Caco-2 (cell line): ENCODE results near the gene ARF4. TPM values are rescaled to one million over a fixed set of nuclear protein-coding genes. Genes with fewer than 3 reads are reported as not detected.
A peak's percentile ranks its signal among the peaks of the same experiment; 100 is the strongest.

Experiments used
- BruUV-seq: library from RNA; stranded (reverse); fragments of 400-500 nt; replicated peaks from 2 replicates; lab custom pipeline; 2021; lab: Mats Ljungman, UMichigan
- CTCF ChIA-PET: fragments of 300-600 bp; sonication (Branson Sonifier 250); formaldehyde crosslinking; loops from one replicate; lab custom pipeline; 2022; ENCODE audit warnings: antibody characterized with exemption; lab: Charles Lee
- POLR2A ChIA-PET: fragments of 300-600 bp; sonication (Branson Sonifier 250); formaldehyde crosslinking; loops from one replicate; lab custom pipeline; 2022; ENCODE audit warnings: antibody characterized with exemption; lab: Charles Lee
- DNase-seq, 2 experiments: peaks; one replicate each; pipeline versions ENCODE4 v3.0.0 to v3.0.0-alpha.2; 2020 to 2022
- H3K27me3 ChIP-seq: replicated peaks from 2 replicates; pipeline ENCODE4 v1.6.0; 2011; ENCODE audit warnings: low read length; ENCODE audit not compliant: control insufficient read depth, insufficient read depth
- H3K36me3 ChIP-seq: 2 replicates; pipeline ENCODE4 v1.5.1; 2011; ENCODE audit warnings: low read length; ENCODE audit not compliant: control insufficient read depth, insufficient read depth
- H3K4me1 ChIP-seq: fragments of 250-450 bp; sonication (Bioruptor Pico); 2 replicates; pipeline ENCODE4 v1.5.1; 2020; ENCODE audit warnings: mild to moderate bottlenecking
- H3K4me3 ChIP-seq: 2 replicates; pipeline ENCODE4 v1.5.1; 2011; ENCODE audit warnings: low read depth, mild to moderate bottlenecking, control low read depth, low read length
- H3K9me3 ChIP-seq: fragments of 250-450 bp; sonication (Bioruptor Pico); 2 replicates; pipeline ENCODE4 v1.5.1; 2020; ENCODE audit warnings: mild to moderate bottlenecking, moderate library complexity
- H3K27ac Mint-ChIP-seq: one replicate; pipeline ENCODE4 v1.8.0; 2022; ENCODE audit warnings: mixed read lengths; ENCODE audit not compliant: unreplicated experiment
- H3K27me3 Mint-ChIP-seq: one replicate; pipeline ENCODE4 v1.8.0; 2022; ENCODE audit warnings: mixed read lengths; ENCODE audit not compliant: insufficient read depth, unreplicated experiment
- H3K36me3 Mint-ChIP-seq: one replicate; pipeline ENCODE4 v1.8.0; 2022; ENCODE audit warnings: mild to moderate bottlenecking, mixed read lengths; ENCODE audit not compliant: insufficient read depth, unreplicated experiment
- H3K4me1 Mint-ChIP-seq: one replicate; pipeline ENCODE4 v1.8.0; 2022; ENCODE audit warnings: low read depth, mixed read lengths; ENCODE audit not compliant: unreplicated experiment
- H3K4me3 Mint-ChIP-seq: one replicate; pipeline ENCODE4 v1.8.0; 2022; ENCODE audit warnings: mild to moderate bottlenecking, moderate library complexity, mixed read lengths; ENCODE audit not compliant: unreplicated experiment
- H3K9me3 Mint-ChIP-seq: one replicate; pipeline ENCODE4 v1.8.0; 2022; ENCODE audit warnings: mixed read lengths; ENCODE audit not compliant: unreplicated experiment
- intact Hi-C: fragments of 100-400 bp; cut with micrococcal nuclease; formaldehyde crosslinking; loops from one replicate; pipeline ENCODE4 v1.10.0; 2022; ENCODE audit not compliant: unreplicated experiment
- total RNA-seq: library from RNA; stranded (reverse); gene quantifications from 2 replicates; pipeline ENCODE4 v1.2.3, GENCODE V29; 2022
- TF ChIP-seq, protein P1 (sequence below), 2 experiments: fragments of 200-600 bp in 1 of 2; IDR thresholded peaks; 1 replicate in 1 of 2; 2 replicates in 1 of 2; pipeline versions ENCODE4 v1.5.1 to v1.8.0; 2011 to 2022; ENCODE audit warnings: antibody characterized with exemption in 1 of 2, control low read depth in 1 of 2, inconsistent platforms in 1 of 2, low read depth in 1 of 2, low read length in 1 of 2, mild to moderate bottlenecking in 1 of 2, moderate library complexity in 1 of 2; ENCODE audit not compliant: insufficient read depth in 1 of 2, severe bottlenecking in 1 of 2, unreplicated experiment in 1 of 2

Gene ARF4
- total RNA-seq, 1 experiment from 2014 or later, result 194 TPM

DNA sequence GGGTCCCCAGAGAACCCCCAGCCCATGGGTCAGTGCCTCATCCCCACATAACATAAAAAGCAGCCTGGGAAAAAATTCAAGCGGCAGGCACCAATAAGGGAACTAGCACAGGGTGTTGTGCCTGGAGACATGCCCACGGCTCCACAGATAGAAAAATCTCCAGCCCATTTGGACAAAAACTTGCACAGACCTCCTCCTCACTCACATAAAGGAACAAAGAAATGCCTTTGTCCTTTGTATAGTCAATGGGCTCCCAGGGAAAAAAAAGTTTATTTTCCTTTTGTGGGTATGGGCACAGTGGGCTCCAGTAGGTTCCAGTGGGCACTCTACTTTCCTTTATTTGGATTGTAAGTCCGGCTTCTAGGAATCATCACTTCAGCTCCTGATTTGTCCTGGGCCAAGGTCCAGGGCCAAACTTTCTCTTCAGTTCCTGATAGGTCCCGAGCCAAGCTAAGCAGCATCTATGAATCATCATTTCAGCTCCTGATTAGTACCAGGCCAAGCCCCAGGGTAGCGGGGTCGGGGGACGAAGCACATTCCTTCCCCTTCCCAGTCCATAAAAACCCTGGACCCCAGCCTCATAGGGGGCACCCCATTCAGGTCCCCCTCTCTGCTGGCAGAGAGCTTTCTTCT lies 51.4 kb downstream of the ARF4 start:
- Mint-ChIP-seq H3K4me1 (peaks cover 6% of the 10 kb centered on the region), H3K4me3 (no peak overlapping the region), H3K27me3 (no peaks in the 10 kb centered on the region), H3K27ac (no peak overlapping the region), H3K36me3 (no peaks in the 10 kb centered on the region), H3K9me3 (no peaks in the 10 kb centered on the region)
- CTCF ChIA-PET, result no interaction called here
- intact Hi-C loops, result loop anchor here (10.0 kb wide), 1 partner anchor 371 kb away; no protein-coding TSS in a partner anchor
- no peak for DNase-seq
- H3K4me3 ChIP-seq, result no peak overlapping the region
- H3K9me3 ChIP-seq, result no peaks in the 10 kb centered on the region
- H3K27me3 ChIP-seq, result no peaks in the 10 kb centered on the region
- no TSS peak for BruUV-seq
- POLR2A ChIA-PET, result no interaction called here
- TF ChIP-seq, protein P1, sequence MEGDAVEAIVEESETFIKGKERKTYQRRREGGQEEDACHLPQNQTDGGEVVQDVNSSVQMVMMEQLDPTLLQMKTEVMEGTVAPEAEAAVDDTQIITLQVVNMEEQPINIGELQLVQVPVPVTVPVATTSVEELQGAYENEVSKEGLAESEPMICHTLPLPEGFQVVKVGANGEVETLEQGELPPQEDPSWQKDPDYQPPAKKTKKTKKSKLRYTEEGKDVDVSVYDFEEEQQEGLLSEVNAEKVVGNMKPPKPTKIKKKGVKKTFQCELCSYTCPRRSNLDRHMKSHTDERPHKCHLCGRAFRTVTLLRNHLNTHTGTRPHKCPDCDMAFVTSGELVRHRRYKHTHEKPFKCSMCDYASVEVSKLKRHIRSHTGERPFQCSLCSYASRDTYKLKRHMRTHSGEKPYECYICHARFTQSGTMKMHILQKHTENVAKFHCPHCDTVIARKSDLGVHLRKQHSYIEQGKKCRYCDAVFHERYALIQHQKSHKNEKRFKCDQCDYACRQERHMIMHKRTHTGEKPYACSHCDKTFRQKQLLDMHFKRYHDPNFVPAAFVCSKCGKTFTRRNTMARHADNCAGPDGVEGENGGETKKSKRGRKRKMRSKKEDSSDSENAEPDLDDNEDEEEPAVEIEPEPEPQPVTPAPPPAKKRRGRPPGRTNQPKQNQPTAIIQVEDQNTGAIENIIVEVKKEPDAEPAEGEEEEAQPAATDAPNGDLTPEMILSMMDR (IDR thresholded peaks at IDR 0.05; ENCODE audit: insufficient read depth in 1 of 2, low read depth in 1 of 2, low read length in 1 of 2, severe bottlenecking in 1 of 2, unreplicated experiment in 1 of 2), result no peak
- H3K4me1 ChIP-seq, result peaks cover 9% of the 10 kb centered on the region; the same call in 1 of the 2 replicates
- H3K36me3 ChIP-seq, result no peaks in the 10 kb centered on the region

DNA sequence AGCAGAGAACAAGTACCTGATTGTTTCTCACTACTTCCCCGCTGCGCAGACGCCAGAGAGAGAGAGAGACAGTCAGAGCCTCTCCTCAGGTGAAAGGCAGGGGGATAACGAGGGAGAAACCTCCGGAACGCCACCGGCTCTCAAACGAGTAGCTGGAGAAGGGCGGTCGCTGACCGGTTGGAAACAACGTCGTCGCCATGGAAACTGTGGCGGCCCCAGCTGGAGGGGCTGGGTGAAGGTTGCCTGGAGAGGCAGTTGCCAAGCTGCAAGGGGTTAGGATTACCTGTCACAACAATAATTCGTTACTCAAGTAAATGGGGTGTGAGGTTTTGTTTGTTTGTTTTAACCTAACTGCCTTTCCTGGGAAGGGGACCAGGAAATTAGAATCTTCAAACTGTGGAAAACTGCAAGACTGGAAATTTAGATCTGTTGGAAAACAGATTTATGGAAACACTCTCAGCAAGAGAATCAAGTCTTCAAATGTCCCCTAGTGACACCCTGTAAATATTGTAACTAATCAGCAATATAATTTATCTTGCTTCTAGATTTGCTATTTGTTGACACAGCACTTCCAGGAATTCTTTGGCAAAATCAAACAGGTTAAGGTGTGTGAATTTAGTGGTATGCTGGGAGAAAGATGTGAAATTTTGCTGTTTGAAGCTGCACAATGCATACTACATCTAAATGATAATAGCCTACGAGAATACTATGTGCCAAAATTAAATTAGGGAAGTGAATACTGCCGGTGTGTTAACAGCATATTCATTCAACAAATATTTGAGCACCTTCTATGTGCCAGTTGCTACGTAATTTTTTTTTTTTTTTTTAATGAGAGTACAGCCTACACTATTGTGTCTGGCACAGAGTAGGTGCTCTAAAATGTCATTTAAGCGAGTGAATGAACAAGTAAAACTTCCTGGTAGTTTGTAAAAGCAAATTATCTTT lies 52.7 kb downstream of the ARF4 start, which contains the start of gene DNAH12:
Gene DNAH12 (minus strand): TSS at position 164 of the 945 bp plus-strand sequence. CDS start 1,474 bp downstream, outside the sequence.
- H3K4me3 Mint-ChIP-seq, result peak within 1 kb of the TSS; percentile 61
- peaks cover 9% of the 10 kb centered on the region; the same call in 1 of the 2 replicates for H3K4me1 ChIP-seq
- H3K36me3 Mint-ChIP-seq, result no peaks in the 10 kb centered on the region
- peaks cover 6% of the 10 kb centered on the region for H3K4me1 Mint-ChIP-seq
- peak within 1 kb of the TSS; percentile 63 for H3K27ac Mint-ChIP-seq
- no peaks in the 10 kb centered on the region for H3K27me3 ChIP-seq
- intact Hi-C loops, result loop anchor here (5.0 to 10.0 kb wide), 2 partner anchors 147 to 370 kb away; no protein-coding TSS in a partner anchor
- no peaks in the 10 kb centered on the region for H3K27me3 Mint-ChIP-seq
- H3K9me3 Mint-ChIP-seq, result no peaks in the 10 kb centered on the region
- no peak within 1 kb of the TSS for H3K4me3 ChIP-seq
- ChIA-PET CTCF (no interaction called here), POLR2A (interaction anchor here (0.6 to 1.1 kb wide), 2 partner anchors 11 to 788 kb away, joined by 4 to 5 read pairs; partner anchors contain the start of genes PDE12 and PXK)
- no peaks in the 10 kb centered on the region for H3K36me3 ChIP-seq
- H3K9me3 ChIP-seq, result no peaks in the 10 kb centered on the region
- TF ChIP-seq, protein P1 (IDR thresholded peaks at IDR 0.05; ENCODE audit: insufficient read depth in 1 of 2, low read depth in 1 of 2, low read length in 1 of 2, severe bottlenecking in 1 of 2, unreplicated experiment in 1 of 2), result no peak
- peak; percentile 77 to 81 for DNase-seq
- BruUV-seq, result no TSS peak

DNA sequence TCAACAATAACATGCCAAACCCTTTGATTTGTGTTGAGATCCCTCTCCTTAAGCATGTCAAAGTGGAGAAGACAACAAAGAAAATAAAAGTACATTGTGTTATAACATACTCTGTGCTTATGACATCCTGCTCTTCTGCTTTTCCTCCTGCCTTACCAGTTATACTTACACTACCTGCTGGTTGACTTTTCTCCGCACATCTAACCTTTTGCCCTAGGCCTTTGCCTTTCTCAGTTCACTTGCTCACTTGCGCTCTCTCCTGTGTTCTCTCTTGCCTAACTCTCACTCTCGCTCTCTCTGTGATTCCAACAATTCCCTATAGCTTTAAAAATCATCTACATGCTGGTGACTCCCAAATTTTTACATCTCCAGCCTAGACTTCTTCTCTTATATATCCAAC lies 58.7 kb downstream of the ARF4 start:
- no peak overlapping the region for H3K4me3 Mint-ChIP-seq
- ChIA-PET CTCF (interaction anchor here (0.9 to 1.0 kb wide), 2 partner anchors 17 to 141 kb away, joined by 3 to 6 read pairs; partner anchors contain the start of gene PDE12), POLR2A (interaction anchor here (0.7 kb wide), 1 partner anchor 18 kb away, joined by 3 read pairs; no protein-coding TSS in a partner anchor)
- peak in 1 of 2 experiments; percentile 61 for DNase-seq
- H3K4me1 ChIP-seq, result peaks cover 9% of the 10 kb centered on the region; the same call in 1 of the 2 replicates
- no peak overlapping the region for H3K27ac Mint-ChIP-seq
- no peaks in the 10 kb centered on the region for H3K9me3 ChIP-seq
- no peaks in the 10 kb centered on the region for H3K27me3 Mint-ChIP-seq
- TF ChIP-seq, protein P1 (IDR thresholded peaks at IDR 0.05; ENCODE audit: insufficient read depth in 1 of 2, low read depth in 1 of 2, low read length in 1 of 2, severe bottlenecking in 1 of 2, unreplicated experiment in 1 of 2), result no peak
- no peaks in the 10 kb centered on the region for H3K27me3 ChIP-seq
- no peaks in the 10 kb centered on the region for H3K36me3 ChIP-seq
- H3K4me1 Mint-ChIP-seq, result peaks cover 12% of the 10 kb centered on the region
- H3K9me3 Mint-ChIP-seq, result no peaks in the 10 kb centered on the region
- intact Hi-C loops, result no loop called here
- BruUV-seq, result no TSS peak
- no peaks in the 10 kb centered on the region for H3K36me3 Mint-ChIP-seq
- H3K4me3 ChIP-seq, result no peak overlapping the region
